ENCODE data around the gene RGS12.

The RGS12 gene

GRCh38 chr4:3276986-3277385 lies 15.8 kb upstream of the RGS12 start:
- no peak for DNase-seq (ENCODE audit: low read depth)

GRCh38 chr4:3280466-3280865 lies 12.4 kb upstream of the RGS12 start:
- DNase-seq (ENCODE audit: low read depth): no peak

GRCh38 chr4:3283483-3283882 lies 9.3 kb upstream of the RGS12 start:
- no peak for DNase-seq (ENCODE audit: low read depth)

GRCh38 chr4:3283916-3284315 lies 8.9 kb upstream of the RGS12 start:
- DNase-seq (ENCODE audit: low read depth): no peak

GRCh38 chr4:3284734-3285557 lies 7.9 kb upstream of the RGS12 start:
- DNase-seq (ENCODE audit: low read depth): no peak

- DNase-seq (ENCODE audit: low read depth): no peak
Measured at GRCh38 chr4:3285558-3286334, 7.1 kb upstream of the RGS12 start.

- DNase-seq (ENCODE audit: low read depth): no peak
Measured at GRCh38 chr4:3286335-3287175, 6.3 kb upstream of the RGS12 start.

GRCh38 chr4:3287271-3287971 lies 5.4 kb upstream of the RGS12 start:
- no peak for DNase-seq (ENCODE audit: low read depth)

- no peak for DNase-seq (ENCODE audit: low read depth)
Measured at GRCh38 chr4:3287972-3288570, 4.8 kb upstream of the RGS12 start.

- no peak for DNase-seq (ENCODE audit: low read depth)
Measured at GRCh38 chr4:3288571-3289094, 4.2 kb upstream of the RGS12 start.

- DNase-seq (ENCODE audit: low read depth): no peak
Measured at GRCh38 chr4:3290476-3290875, 2.3 kb upstream of the RGS12 start.

GRCh38 chr4:3290889-3291321 lies 1.9 kb upstream of the RGS12 start:
- no peak for DNase-seq (ENCODE audit: low read depth)

GRCh38 chr4:3291411-3291968 lies 1.3 kb upstream of the RGS12 start:
- DNase-seq (ENCODE audit: low read depth): no peak

GRCh38 chr4:3291969-3292570 lies 751 bp upstream of the RGS12 start:
- DNase-seq (ENCODE audit: low read depth): no peak

- DNase-seq (ENCODE audit: low read depth): no peak
Measured at GRCh38 chr4:3293401-3294391, 875 bp downstream of the RGS12 start.

- no peak for DNase-seq (ENCODE audit: low read depth)
Measured at GRCh38 chr4:3294401-3295241, 1.8 kb downstream of the RGS12 start.

- no peak for DNase-seq (ENCODE audit: low read depth)
Measured at GRCh38 chr4:3295837-3296624, 3.2 kb downstream of the RGS12 start.

All from stimulated activated CD8-positive, alpha-beta memory T cell treated with anti-CD3 and anti-CD28 coated beads, Interleukin-12 subunit alpha, Interleukin-12 subunit beta, amount 100 ng/mL, for 1 hour (primary cell).